OCI-LY1 (cell line): ENCODE data around the gene TRIM62.
"Not testable (repeated sequence)": the region's sequence is repeated elsewhere in the genome, so short reads cannot be mapped to it uniquely, and the experiment has no call there.

Experiments
- H2AFZ ChIP-seq: fragments of 200-600 bp; sonication (generic), shearing (Covaris generic); 2 replicates; pipeline ENCODE4 v1.6.0; 2014; ENCODE audit warnings: antibody characterized with exemption, mild to moderate bottlenecking, low read length
- H3F3A ChIP-seq: fragments of 200-600 bp; sonication (generic), shearing (Covaris generic); 2 replicates; pipeline ENCODE4 v1.6.0; 2014; ENCODE audit warnings: mild to moderate bottlenecking, antibody characterized with exemption, low read length, moderate library complexity; ENCODE audit not compliant: insufficient read depth
- H3K27ac ChIP-seq: fragments of 200-600 bp; sonication (generic); 2 replicates; pipeline ENCODE4 v1.5.1; 2014; ENCODE audit warnings: low read length, mixed run types, mild to moderate bottlenecking, low read depth; ENCODE audit not compliant: poor library complexity, severe bottlenecking
- H3K27me3 ChIP-seq: fragments of 200-600 bp; sonication (generic); 2 replicates; pipeline ENCODE4 v1.6.0; 2014; ENCODE audit warnings: antibody characterized with exemption, mild to moderate bottlenecking, low read length, moderate library complexity; ENCODE audit not compliant: insufficient read depth
- H3K36me3 ChIP-seq: fragments of 200-600 bp; sonication (generic); 2 replicates; pipeline ENCODE4 v1.6.1; 2014; ENCODE audit warnings: mild to moderate bottlenecking, antibody characterized with exemption, low read length, moderate library complexity, mixed read lengths; ENCODE audit not compliant: insufficient read depth
- H3K4me1 ChIP-seq: fragments of 200-600 bp; sonication (generic); 2 replicates; pipeline ENCODE4 v1.5.1; 2014; ENCODE audit warnings: mild to moderate bottlenecking, low read length, moderate library complexity; ENCODE audit not compliant: insufficient read depth, severe bottlenecking
- H3K4me2 ChIP-seq: fragments of 200-600 bp; sonication (generic), shearing (Covaris generic); 2 replicates; pipeline ENCODE4 v1.6.1; 2014; ENCODE audit warnings: low read length
- H3K4me3 ChIP-seq: fragments of 200-600 bp; sonication (generic); 2 replicates; pipeline ENCODE4 v1.5.1; 2014; ENCODE audit warnings: low read length, low read depth, mild to moderate bottlenecking, mixed read lengths; ENCODE audit not compliant: poor library complexity, severe bottlenecking
- H3K79me2 ChIP-seq: fragments of 200-600 bp; shearing (Covaris generic); 2 replicates; pipeline ENCODE4 v1.6.1; 2016; ENCODE audit warnings: mixed run types, low read length, mixed read lengths; ENCODE audit not compliant: insufficient read depth
- H3K9ac ChIP-seq: fragments of 200-600 bp; sonication (generic), shearing (Covaris generic); 2 replicates; pipeline ENCODE4 v1.6.1; 2014; ENCODE audit warnings: mild to moderate bottlenecking, low read length, mixed read lengths
- H3K9me2 ChIP-seq: fragments of 200-600 bp; sonication (generic), shearing (Covaris generic); 2 replicates; pipeline ENCODE4 v1.6.1; 2014; ENCODE audit warnings: low read depth, mild to moderate bottlenecking, low read length, mixed read lengths
- H3K9me3 ChIP-seq: fragments of 200-600 bp; shearing (Covaris generic); 2 replicates; pipeline ENCODE4 v1.6.1; 2014; ENCODE audit warnings: low read length, mixed read lengths
- H4K20me1 ChIP-seq: fragments of 200-600 bp; sonication (generic), shearing (Covaris generic); 2 replicates; pipeline ENCODE4 v1.6.0; 2016; ENCODE audit warnings: mild to moderate bottlenecking, low read length; ENCODE audit not compliant: insufficient read depth
- CTCF ChIP-seq: fragments of 200-600 bp; sonication (generic), shearing (Covaris generic); IDR thresholded peaks from 2 replicates; pipeline ENCODE4 v1.5.1; 2017; ENCODE audit warnings: mild to moderate bottlenecking, antibody characterized with exemption, low read length, moderate library complexity, mixed read lengths
- EZH2 ChIP-seq: fragments of 200-600 bp; sonication (generic), shearing (Covaris generic); IDR thresholded peaks from 2 replicates; pipeline ENCODE4 v1.8.0; 2017; ENCODE audit warnings: borderline replicate concordance, mixed run types, mild to moderate bottlenecking, antibody characterized with exemption, low read length, moderate library complexity, mixed read lengths

The TRIM62 gene

GRCh38 chr1:33126411-33127000, 55.3 kb downstream of the TRIM62 start:
- Histone ChIP-seq H3K4me1 (peaks cover 9% of the 10 kb centered on the region), H3K79me2 (no peaks in the 10 kb centered on the region), H3F3A (no peaks in the 10 kb centered on the region), H4K20me1 (no peaks in the 10 kb centered on the region), H3K9ac (no peak overlapping the region), H3K4me2 (peak overlapping the region; percentile 55), H3K9me2 (no peaks in the 10 kb centered on the region), H3K36me3 (no peaks in the 10 kb centered on the region), H2AFZ (peak overlapping the region; percentile 85), H3K27ac (no peak overlapping the region), H3K4me3 (peak overlapping the region; percentile 52), H3K9me3 (no peaks in the 10 kb centered on the region), H3K27me3 (no peaks in the 10 kb centered on the region; the same call in 1 of the 2 replicates)
- TF ChIP-seq EZH2, result no peak
- TF ChIP-seq CTCF, result no peak

- H2AFZ ChIP-seq, H3K27me3 ChIP-seq: not testable (repeated sequence)
These were observed 57.2 kb downstream of the TRIM62 start for GRCh38 chr1:33124647-33125046.

GRCh38 chr1:33123266-33123665, 58.6 kb downstream of the TRIM62 start:
- no peak overlapping the region for H3K9ac ChIP-seq
- no peak overlapping the region for H2AFZ ChIP-seq
- no peaks in the 10 kb centered on the region for H3F3A ChIP-seq
- H3K36me3 ChIP-seq, result no peaks in the 10 kb centered on the region
- TF ChIP-seq EZH2 (no peak), CTCF (no peak)
- no peaks in the 10 kb centered on the region for H3K9me3 ChIP-seq
- no peaks in the 10 kb centered on the region for H4K20me1 ChIP-seq
- no peaks in the 10 kb centered on the region for H3K79me2 ChIP-seq
- H3K27me3 ChIP-seq, result no peaks in the 10 kb centered on the region
- H3K27ac ChIP-seq, result no peak overlapping the region
- no peak overlapping the region for H3K4me3 ChIP-seq
- no peak overlapping the region for H3K4me2 ChIP-seq
- no peaks in the 10 kb centered on the region for H3K9me2 ChIP-seq
- peaks cover 9% of the 10 kb centered on the region for H3K4me1 ChIP-seq

More at GRCh38 chr1:33124647-33125046, 57.2 kb downstream of the TRIM62 start:
- not testable (repeated sequence) for H3K9ac ChIP-seq, H3K4me1 ChIP-seq, H3F3A ChIP-seq, H3K4me3 ChIP-seq, H3K79me2 ChIP-seq, H3K9me3 ChIP-seq, H3K9me2 ChIP-seq, H3K27ac ChIP-seq, H3K36me3 ChIP-seq, H4K20me1 ChIP-seq, H3K4me2 ChIP-seq

- H4K20me1 ChIP-seq, result no peaks in the 10 kb centered on the region
- no peaks in the 10 kb centered on the region for H3K9me2 ChIP-seq
- H2AFZ ChIP-seq, result no peak overlapping the region
- no peaks in the 10 kb centered on the region for H3K36me3 ChIP-seq
- H3K9ac ChIP-seq, result no peak overlapping the region
- no peak overlapping the region for H3K27ac ChIP-seq
- TF ChIP-seq EZH2 (no peak), CTCF (no peak)
- no peak overlapping the region for H3K4me2 ChIP-seq
- no peaks in the 10 kb centered on the region for H3K27me3 ChIP-seq
- H3K9me3 ChIP-seq, result no peaks in the 10 kb centered on the region
- H3K4me3 ChIP-seq, result no peak overlapping the region
- no peaks in the 10 kb centered on the region for H3K79me2 ChIP-seq
- no peaks in the 10 kb centered on the region for H3F3A ChIP-seq
- H3K4me1 ChIP-seq, result peaks cover 8% of the 10 kb centered on the region
These were observed 59.2 kb downstream of the TRIM62 start for GRCh38 chr1:33122483-33123178.
